Eye (tissue), 1 donor: Measurements from ENCODE around the gene ADAMTS4.

Experiments
- DNase-seq: peaks from one replicate; pipeline ENCODE4 v3.0.0-alpha.2; 2015

ADAMTS4 gene

GRCh38 chr1:161138431-161138830 lies 60.4 kb downstream of the ADAMTS4 start:
- DNase-seq: no peak

GRCh38 chr1:161137881-161138280 lies 61.0 kb downstream of the ADAMTS4 start:
- no peak for DNase-seq
